GM21367 (cell line): ENCODE data around the gene UBE2S.
"Not testable (repeated sequence)": the region's sequence is repeated elsewhere in the genome, so short reads cannot be mapped to it uniquely, and the experiment has no call there.

ENCODE experiments used
- ATAC-seq: cut with Tn5 transposase; IDR thresholded peaks from one replicate; pipeline ENCODE4 v1.9.1; 2021; ENCODE audit not compliant: unreplicated experiment

Gene UBE2S

GRCh38 chr19:55440411-55441105 lies 33.0 kb upstream of the UBE2S start:
- no peak for ATAC-seq

- ATAC-seq, result no peak
Observed at GRCh38 chr19:55439052-55439451, 31.5 kb upstream of the UBE2S start.

GRCh38 chr19:55437410-55437809 lies 29.8 kb upstream of the UBE2S start:
- ATAC-seq, result no peak

GRCh38 chr19:55436847-55437246 lies 29.3 kb upstream of the UBE2S start:
- ATAC-seq, result no peak

- no peak for ATAC-seq
Observed at GRCh38 chr19:55435020-55435419, 27.4 kb upstream of the UBE2S start.

GRCh38 chr19:55434356-55434919 lies 26.9 kb upstream of the UBE2S start:
- ATAC-seq, result no peak

- no peak for ATAC-seq
Observed at GRCh38 chr19:55433292-55433691, 25.7 kb upstream of the UBE2S start.

- no peak for ATAC-seq
Observed at GRCh38 chr19:55432241-55432959, 24.8 kb upstream of the UBE2S start.

- no peak for ATAC-seq
Observed at GRCh38 chr19:55431183-55431582, 23.6 kb upstream of the UBE2S start.

GRCh38 chr19:55426042-55426441 lies 18.5 kb upstream of the UBE2S start:
- no peak for ATAC-seq

- ATAC-seq, result no peak
Observed at GRCh38 chr19:55424518-55424917, 16.9 kb upstream of the UBE2S start.

GRCh38 chr19:55423225-55424005 lies 15.8 kb upstream of the UBE2S start:
- no peak for ATAC-seq

GRCh38 chr19:55421281-55421680 lies 13.7 kb upstream of the UBE2S start:
- ATAC-seq, result not testable (repeated sequence)

GRCh38 chr19:55419624-55420236 lies 12.1 kb upstream of the UBE2S start:
- ATAC-seq, result no peak

- no peak for ATAC-seq
Observed at GRCh38 chr19:55419103-55419502, 11.5 kb upstream of the UBE2S start.

GRCh38 chr19:55418185-55418584 lies 10.6 kb upstream of the UBE2S start:
- ATAC-seq, result no peak

GRCh38 chr19:55410168-55410567 lies 2.6 kb upstream of the UBE2S start:
- ATAC-seq, result no peak

- not testable (repeated sequence) for ATAC-seq
Observed at GRCh38 chr19:55409179-55409578, 1.6 kb upstream of the UBE2S start.

- no peak for ATAC-seq
Observed at GRCh38 chr19:55408533-55408872, 915 bp upstream of the UBE2S start.

- peak; percentile 69 for ATAC-seq
Observed at GRCh38 chr19:55407800-55408532, 378 bp upstream of the UBE2S start.
